Keratinocyte (primary cell): ENCODE data around the gene ESRRG. TPM values are rescaled to one million over a fixed set of nuclear protein-coding genes. Genes with fewer than 3 reads are reported as not detected.

ENCODE experiments used
- DNase-seq: peaks from one replicate; pipeline ENCODE4 v3.0.0-alpha.2; 2011; ENCODE audit warnings: low read depth, missing footprints, low spot score
- FAIRE-seq: peaks from 2 replicates; lab custom pipeline; 2011; peaks lifted over from hg19 to GRCh38; lab: Jason Lieb, UNC
- H2AFZ ChIP-seq: 2 replicates; pipeline ENCODE4 v1.6.0; 2012; ENCODE audit warnings: low read length, control low read depth, inconsistent platforms; ENCODE audit not compliant: control insufficient read depth
- H3K27ac ChIP-seq: 2 replicates; pipeline ENCODE4 v1.5.1; 2011; ENCODE audit warnings: low read length; ENCODE audit not compliant: control insufficient read depth, insufficient read depth
- H3K27me3 ChIP-seq: 3 replicates; pipeline ENCODE4 v1.6.0; 2011; ENCODE audit warnings: low read length; ENCODE audit not compliant: control insufficient read depth, insufficient read depth; ENCODE audit errors: extremely low read depth
- H3K36me3 ChIP-seq, 2 experiments: 2 replicates in 1 of 2; 3 replicates in 1 of 2; pipeline ENCODE4 v1.5.1; 2011; ENCODE audit warnings: low read length in 2 of 2, mild to moderate bottlenecking in 1 of 2; ENCODE audit not compliant: control insufficient read depth in 2 of 2, insufficient read depth in 2 of 2; ENCODE audit errors: extremely low read depth in 1 of 2
- H3K4me1 ChIP-seq: 3 replicates; pipeline ENCODE4 v1.5.1; 2011; ENCODE audit warnings: low read length; ENCODE audit not compliant: control insufficient read depth, insufficient read depth; ENCODE audit errors: extremely low read depth
- H3K4me2 ChIP-seq: 3 replicates; pipeline ENCODE4 v1.6.0; 2011; ENCODE audit warnings: low read depth, low read length; ENCODE audit not compliant: control insufficient read depth, insufficient read depth; ENCODE audit errors: extremely low read depth
- H3K4me3 ChIP-seq, 3 experiments: fragments of 200-600 bp in 1 of 3; sonication (generic) in 1 of 3; 2 replicates in 2 of 3; 3 replicates in 1 of 3; pipeline ENCODE4 v1.5.1; 2011 to 2016; ENCODE audit warnings: low read length in 3 of 3, mild to moderate bottlenecking in 3 of 3, control low read depth in 2 of 3, inconsistent platforms in 1 of 3, low read depth in 1 of 3, mixed read lengths in 1 of 3, mixed run types in 1 of 3, moderate library complexity in 1 of 3; ENCODE audit not compliant: control insufficient read depth in 2 of 3, insufficient read depth in 2 of 3; ENCODE audit errors: extremely low read depth in 1 of 3
- H3K79me2 ChIP-seq: 2 replicates; pipeline ENCODE4 v1.6.0; 2012; ENCODE audit warnings: low read length; ENCODE audit not compliant: control insufficient read depth, insufficient read depth
- H3K9ac ChIP-seq: 3 replicates; pipeline ENCODE4 v1.6.0; 2011; ENCODE audit warnings: low read length; ENCODE audit not compliant: control insufficient read depth, insufficient read depth; ENCODE audit errors: extremely low read depth
- H3K9me1 ChIP-seq: 3 replicates; pipeline ENCODE4 v1.6.0; 2011; ENCODE audit warnings: low read length; ENCODE audit not compliant: control insufficient read depth, insufficient read depth; ENCODE audit errors: extremely low read depth
- H3K9me3 ChIP-seq: 2 replicates; pipeline ENCODE4 v1.5.1; 2012; ENCODE audit warnings: low read depth, low read length; ENCODE audit not compliant: control insufficient read depth
- H4K20me1 ChIP-seq: 3 replicates; pipeline ENCODE4 v1.6.0; 2011; ENCODE audit warnings: low read length; ENCODE audit not compliant: control insufficient read depth, insufficient read depth; ENCODE audit errors: extremely low read depth
- CTCF ChIP-seq, 3 experiments: IDR thresholded peaks in 1 of 3; conservative IDR thresholded peaks in 1 of 3; optimal IDR thresholded peaks in 1 of 3; 2 replicates in 2 of 3; 3 replicates in 1 of 3; pipeline versions ENCODE3 to v1.5.1; 2011; ENCODE audit warnings: low read length in 3 of 3, mild to moderate bottlenecking in 3 of 3, moderate library complexity in 2 of 3, control low read depth in 1 of 3, inconsistent platforms in 1 of 3; ENCODE audit not compliant: insufficient read depth in 2 of 3; ENCODE audit errors: extremely low read depth in 1 of 3
- EZH2 ChIP-seq: IDR thresholded peaks from one replicate; pipeline ENCODE4 v1.6.1; 2012; ENCODE audit warnings: inconsistent platforms, mild to moderate bottlenecking, low read length, moderate library complexity
- dilution Hi-C: fragments of 300-500 bp; cut with MboI; formaldehyde crosslinking; loops from one replicate; pipeline ENCODE4 v1.7.0; 2020; ENCODE audit warnings: low sequenced_read_pairs; ENCODE audit not compliant: extremely low pct_ligation_motif_present
- polyA plus RNA-seq, 5 experiments: library from polyadenylated mRNA; depleted of rRNA in 3 of 5; stranded (reverse) in 3 of 5; stranded (forward) in 1 of 5; unstranded in 1 of 5; fragments of >200 nt; gene quantifications; 1 replicate in 1 of 5; 2 replicates in 3 of 5; 3 replicates in 1 of 5; pipeline versions ENCODE4 v1.2.1 to v1.2.3, GENCODE V29; 2011 to 2012; ENCODE audit warnings: missing spikeins in 2 of 5, low read depth in 1 of 5, low replicate concordance in 1 of 5

The ESRRG gene
- polyA plus RNA-seq, 1 donor (not counting 4 experiments of a cell fraction or from before 2014, with no cell fraction given) = 0.08 TPM

- Histone ChIP-seq H3K4me3 (no peak overlapping the region), H3K9ac (no peak overlapping the region), H3K27me3 (no peaks in the 10 kb centered on the region), H3K9me3 (no peaks in the 10 kb centered on the region), H3K27ac (no peak overlapping the region), H3K4me1 (peaks cover 8% of the 10 kb centered on the region), H4K20me1 (no peaks in the 10 kb centered on the region), H2AFZ (no peak overlapping the region), H3K79me2 (no peaks in the 10 kb centered on the region), H3K9me1 (no peaks in the 10 kb centered on the region), H3K4me2 (no peak overlapping the region), H3K36me3 (no peaks in the 10 kb centered on the region)
- dilution Hi-C loops = no loop called here
- FAIRE-seq (no peak), DNase-seq (no peak)
- no peak for TF ChIP-seq EZH2
These were observed 21.1 kb downstream of the ESRRG start for GRCh38 chr1:216702170-216702569.

- H3K36me3 ChIP-seq = no peaks in the 10 kb centered on the region
- DNase-seq = no peak
These were observed 22.4 kb downstream of the ESRRG start for GRCh38 chr1:216700779-216701178.

More at GRCh38 chr1:216700779-216701178, 22.4 kb downstream of the ESRRG start:
- H3K4me2 ChIP-seq = no peak overlapping the region
- FAIRE-seq = no peak
- dilution Hi-C loops = no loop called here
- no peak overlapping the region for H2AFZ ChIP-seq
- peaks cover 4% of the 10 kb centered on the region for H3K4me1 ChIP-seq
- H3K4me3 ChIP-seq = no peak overlapping the region
- TF ChIP-seq EZH2 (no peak), CTCF (optimal IDR thresholded peaks at IDR 0.05 in 1 of 3, IDR thresholded peaks at IDR 0.05 in 1 of 3, conservative IDR thresholded peaks at IDR 0.05 in 1 of 3; ENCODE audit: extremely low read depth in 1 of 3, insufficient read depth in 2 of 3, low read length in 3 of 3) (no peak)
- H3K27me3 ChIP-seq = no peaks in the 10 kb centered on the region
- no peak overlapping the region for H3K9ac ChIP-seq
- no peak overlapping the region for H3K27ac ChIP-seq
- H4K20me1 ChIP-seq = no peaks in the 10 kb centered on the region
- no peaks in the 10 kb centered on the region for H3K9me3 ChIP-seq
- H3K9me1 ChIP-seq = no peaks in the 10 kb centered on the region
- no peaks in the 10 kb centered on the region for H3K79me2 ChIP-seq
